Neural progenitor cell (in vitro differentiated cells): ENCODE measurements around the gene RND3. TPM values are rescaled to one million over a fixed set of nuclear protein-coding genes. Genes with fewer than 3 reads are reported as not detected.

Source experiments
- DNase-seq: peaks from one replicate; pipeline ENCODE4 v3.0.0-alpha.2; 2016; ENCODE audit warnings: low spot score
- H2AFZ ChIP-seq: fragments of 200-600 bp; sonication (generic); replicated peaks from 2 replicates; pipeline ENCODE4 v1.6.1; 2016; ENCODE audit warnings: antibody characterized with exemption
- H3F3A ChIP-seq: fragments of 200-600 bp; sonication (generic); 2 replicates; pipeline ENCODE4 v1.6.1; 2016; ENCODE audit warnings: antibody characterized with exemption, low read depth
- H3K27ac ChIP-seq: fragments of 200-600 bp; sonication (generic); 2 replicates; pipeline ENCODE4 v1.5.1; 2016; ENCODE audit warnings: mild to moderate bottlenecking
- H3K27me3 ChIP-seq: fragments of 200-600 bp; sonication (generic); 2 replicates; pipeline ENCODE4 v1.6.1; 2016; ENCODE audit warnings: mild to moderate bottlenecking, moderate library complexity
- H3K36me3 ChIP-seq: fragments of 200-600 bp; sonication (generic); 2 replicates; pipeline ENCODE4 v1.5.1; 2016
- H3K4me1 ChIP-seq: fragments of 200-600 bp; sonication (generic); 2 replicates; pipeline ENCODE4 v1.6.1; 2016; ENCODE audit warnings: mixed run types
- H3K4me2 ChIP-seq: fragments of 200-600 bp; sonication (generic); 2 replicates; pipeline ENCODE4 v1.6.1; 2016
- H3K4me3 ChIP-seq: fragments of 200-600 bp; sonication (generic); 2 replicates; pipeline ENCODE4 v1.5.1; 2016
- H3K79me2 ChIP-seq: fragments of 200-600 bp; sonication (generic); 2 replicates; pipeline ENCODE4 v1.6.1; 2016; ENCODE audit warnings: low read depth
- H3K9ac ChIP-seq: fragments of 200-600 bp; sonication (generic); 2 replicates; pipeline ENCODE4 v1.6.1; 2016
- H3K9me3 ChIP-seq: fragments of 200-600 bp; sonication (generic); 2 replicates; pipeline ENCODE4 v1.5.1; 2016; ENCODE audit warnings: low read depth
- H4K20me1 ChIP-seq: fragments of 200-600 bp; sonication (generic); 2 replicates; pipeline ENCODE4 v1.6.1; 2016; ENCODE audit warnings: low read depth
- H3K27ac Mint-ChIP-seq: 3 replicates; pipeline ENCODE4 v1.8.0; 2021; ENCODE audit warnings: mixed read lengths
- H3K27me3 Mint-ChIP-seq: 2 replicates; pipeline ENCODE4 v1.8.0; 2022; ENCODE audit warnings: low read depth, mild to moderate bottlenecking, inconsistent platforms, moderate library complexity, mixed read lengths; ENCODE audit not compliant: insufficient read depth
- H3K36me3 Mint-ChIP-seq: 3 replicates; pipeline ENCODE4 v1.8.0; 2021; ENCODE audit warnings: mixed read lengths
- H3K4me1 Mint-ChIP-seq: 3 replicates; pipeline ENCODE4 v1.8.0; 2021; ENCODE audit warnings: mixed read lengths
- H3K4me3 Mint-ChIP-seq: 3 replicates; pipeline ENCODE4 v1.8.0; 2021; ENCODE audit warnings: mild to moderate bottlenecking, moderate library complexity, mixed read lengths
- H3K9me3 Mint-ChIP-seq: 3 replicates; pipeline ENCODE4 v1.8.0; 2020; ENCODE audit warnings: mixed read lengths
- EZH2 ChIP-seq: fragments of 200-600 bp; sonication (generic); IDR thresholded peaks from 2 replicates; pipeline ENCODE4 v1.6.1; 2017; ENCODE audit warnings: antibody characterized with exemption, mild to moderate bottlenecking, moderate library complexity
- EZH2phosphoT487 ChIP-seq: fragments of 200-600 bp; sonication (generic); IDR thresholded peaks from 2 replicates; pipeline ENCODE4 v1.6.1; 2017; ENCODE audit warnings: antibody characterized with exemption
- total RNA-seq: library from RNA; depleted of rRNA; stranded (reverse); fragments of >200 nt; gene quantifications from 2 replicates; pipeline ENCODE4 v1.2.3, GENCODE V29; 2015; ENCODE audit warnings: low replicate concordance
- TF ChIP-seq, protein P1 (sequence below): fragments of 200-600 bp; sonication (generic); IDR thresholded peaks from 2 replicates; pipeline ENCODE4 v1.5.1; 2017; ENCODE audit warnings: antibody characterized with exemption, mild to moderate bottlenecking

Gene RND3
- total RNA-seq, 1 donor from 2014 or later, result 4.0 TPM

DNA sequence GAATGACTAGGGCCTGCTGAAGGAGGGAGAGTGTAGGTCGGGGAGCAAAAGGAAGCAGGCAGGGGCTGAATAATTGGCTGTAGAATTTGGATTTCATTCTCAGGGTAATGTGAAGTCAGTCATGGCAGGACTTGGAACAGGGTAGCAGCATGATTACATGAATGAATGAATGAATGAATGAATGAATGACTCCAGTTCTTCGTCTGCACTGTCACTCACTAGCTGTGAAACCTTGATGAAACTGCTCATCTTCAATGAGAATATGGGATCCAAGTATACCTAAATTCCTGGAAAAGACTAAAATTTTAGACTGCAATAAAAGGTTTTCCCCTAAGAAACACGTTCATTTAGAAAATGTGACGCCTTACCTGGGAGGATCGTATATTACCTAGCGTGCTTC, 3.0 kb upstream of the RND3 start:
- TF ChIP-seq, protein P1, sequence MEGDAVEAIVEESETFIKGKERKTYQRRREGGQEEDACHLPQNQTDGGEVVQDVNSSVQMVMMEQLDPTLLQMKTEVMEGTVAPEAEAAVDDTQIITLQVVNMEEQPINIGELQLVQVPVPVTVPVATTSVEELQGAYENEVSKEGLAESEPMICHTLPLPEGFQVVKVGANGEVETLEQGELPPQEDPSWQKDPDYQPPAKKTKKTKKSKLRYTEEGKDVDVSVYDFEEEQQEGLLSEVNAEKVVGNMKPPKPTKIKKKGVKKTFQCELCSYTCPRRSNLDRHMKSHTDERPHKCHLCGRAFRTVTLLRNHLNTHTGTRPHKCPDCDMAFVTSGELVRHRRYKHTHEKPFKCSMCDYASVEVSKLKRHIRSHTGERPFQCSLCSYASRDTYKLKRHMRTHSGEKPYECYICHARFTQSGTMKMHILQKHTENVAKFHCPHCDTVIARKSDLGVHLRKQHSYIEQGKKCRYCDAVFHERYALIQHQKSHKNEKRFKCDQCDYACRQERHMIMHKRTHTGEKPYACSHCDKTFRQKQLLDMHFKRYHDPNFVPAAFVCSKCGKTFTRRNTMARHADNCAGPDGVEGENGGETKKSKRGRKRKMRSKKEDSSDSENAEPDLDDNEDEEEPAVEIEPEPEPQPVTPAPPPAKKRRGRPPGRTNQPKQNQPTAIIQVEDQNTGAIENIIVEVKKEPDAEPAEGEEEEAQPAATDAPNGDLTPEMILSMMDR, result no peak
- TF ChIP-seq EZH2phosphoT487 (no peak), EZH2 (no peak)
- no peak overlapping the region for H3K4me3 ChIP-seq
- Mint-ChIP-seq H3K4me3 (no peak overlapping the region), H3K9me3 (no peaks in the 10 kb centered on the region), H3K4me1 (no peaks in the 10 kb centered on the region), H3K36me3 (no peaks in the 10 kb centered on the region), H3K27me3 (peaks cover 7% of the 10 kb centered on the region), H3K27ac (no peak overlapping the region)
- H3K4me2 ChIP-seq, result no peak overlapping the region
- no peaks in the 10 kb centered on the region for H4K20me1 ChIP-seq
- no peaks in the 10 kb centered on the region for H3K4me1 ChIP-seq
- peaks cover 2% of the 10 kb centered on the region for H3F3A ChIP-seq
- no peaks in the 10 kb centered on the region for H3K36me3 ChIP-seq
- H3K9me3 ChIP-seq, result no peaks in the 10 kb centered on the region
- DNase-seq, result no peak
- no peak overlapping the region for H3K27ac ChIP-seq
- no peaks in the 10 kb centered on the region for H3K79me2 ChIP-seq
- no peak overlapping the region for H2AFZ ChIP-seq
- no peak overlapping the region for H3K9ac ChIP-seq
- peaks cover 18% of the 10 kb centered on the region for H3K27me3 ChIP-seq

DNA sequence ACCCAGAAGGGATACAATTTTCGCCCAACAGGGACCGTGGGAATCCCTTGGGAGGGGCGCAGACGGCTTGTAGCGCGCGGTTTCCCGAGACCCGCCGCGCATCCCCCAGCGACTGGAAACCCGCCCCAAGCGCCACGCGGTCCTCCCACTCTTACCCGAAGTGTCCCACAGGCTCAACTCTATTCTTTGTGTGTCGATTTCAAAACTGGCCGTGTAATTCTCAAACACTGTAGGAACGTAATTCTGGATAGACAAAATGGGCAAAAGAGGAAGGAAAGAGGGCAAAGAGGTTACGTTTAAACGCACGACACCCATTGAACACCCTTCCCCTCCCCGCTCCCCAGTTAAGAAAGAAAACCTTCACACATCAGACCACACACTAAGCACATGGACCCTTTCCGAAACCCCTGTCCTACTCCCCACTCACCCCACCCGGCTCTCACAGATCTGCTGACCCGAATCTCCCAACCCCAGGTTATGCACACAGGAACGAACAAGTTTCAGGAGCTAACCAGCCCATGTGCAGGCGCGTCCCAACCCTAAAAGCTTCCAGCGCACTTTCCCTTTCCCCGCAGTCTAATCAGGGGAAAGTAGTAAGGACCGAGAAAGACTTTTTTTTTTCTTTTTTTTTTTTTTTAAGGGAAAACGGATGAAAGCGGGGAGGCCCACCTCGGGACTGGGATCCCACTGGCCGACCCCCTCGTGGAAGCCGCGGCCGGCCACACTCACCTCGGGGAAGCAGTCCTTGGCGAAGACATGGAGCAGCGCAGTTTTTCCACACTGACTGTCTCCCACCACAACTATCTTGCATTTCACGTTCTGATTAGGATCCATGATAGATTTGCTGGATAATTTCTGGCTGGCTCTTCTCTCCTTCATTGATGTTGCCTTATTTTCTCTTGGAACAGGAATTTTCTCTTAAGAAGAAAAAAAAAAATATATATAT, 655 bp downstream of the RND3 start:
- peaks cover 28% of the 10 kb centered on the region for H3K4me1 Mint-ChIP-seq
- Histone ChIP-seq H3F3A (peaks cover 13% of the 10 kb centered on the region), H3K4me2 (peak overlapping the region; percentile 80), H3K36me3 (no peaks in the 10 kb centered on the region), H2AFZ (peak overlapping the region; percentile 30), H3K79me2 (no peaks in the 10 kb centered on the region), H3K4me1 (peaks cover 8% of the 10 kb centered on the region), H3K27ac (no peak overlapping the region), H3K9me3 (no peaks in the 10 kb centered on the region), H3K4me3 (peak overlapping the region; percentile 58), H4K20me1 (no peaks in the 10 kb centered on the region), H3K27me3 (peaks cover 20% of the 10 kb centered on the region), H3K9ac (no peak overlapping the region)
- peak overlapping the region; percentile 97 for H3K27ac Mint-ChIP-seq
- H3K36me3 Mint-ChIP-seq, result peaks cover 3% of the 10 kb centered on the region
- peak overlapping the region; percentile 100 for H3K4me3 Mint-ChIP-seq
- TF ChIP-seq EZH2 (peak; percentile 16), EZH2phosphoT487 (peak; percentile 8)
- TF ChIP-seq, protein P1, result no peak
- peaks cover 5% of the 10 kb centered on the region for H3K27me3 Mint-ChIP-seq
- DNase-seq, result peak; percentile 66
- H3K9me3 Mint-ChIP-seq, result no peaks in the 10 kb centered on the region

DNA sequence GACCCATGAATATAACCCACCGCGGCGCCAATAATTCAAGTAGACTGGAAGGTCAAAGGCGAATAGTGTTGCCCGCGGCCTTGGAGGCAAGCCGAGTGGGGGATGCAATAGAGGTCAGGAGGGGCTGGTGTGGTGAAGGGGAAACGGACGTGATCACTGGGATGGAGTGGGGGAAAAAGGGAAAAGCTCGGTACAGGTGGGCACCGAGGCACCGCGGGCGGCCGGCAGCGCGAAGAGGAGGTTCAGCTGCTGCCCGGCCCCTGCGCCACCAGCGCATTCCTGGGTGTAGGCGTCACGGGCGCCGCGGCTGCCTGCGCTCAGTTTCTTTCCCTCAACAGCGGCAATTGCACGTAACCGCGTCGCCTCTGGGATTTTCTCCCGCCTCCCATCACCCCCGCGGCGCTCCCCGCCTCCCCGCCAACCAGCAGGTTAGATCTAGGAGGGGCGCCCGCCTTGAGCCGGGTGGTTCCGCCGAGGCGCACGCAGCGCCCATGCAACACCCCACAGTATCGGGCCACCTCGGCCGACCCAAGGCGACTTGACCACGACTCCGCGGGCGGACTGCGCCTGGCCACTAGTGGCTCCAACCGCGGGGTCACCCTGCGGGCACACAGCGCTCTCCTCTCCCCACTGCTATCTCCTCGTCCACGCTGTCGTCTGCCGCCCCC, 1.5 kb downstream of the RND3 start:
- Histone ChIP-seq H3K27ac (no peak overlapping the region), H3K4me2 (peak overlapping the region; percentile 80), H3K9ac (no peak overlapping the region), H2AFZ (peak overlapping the region; percentile 30), H3K9me3 (no peaks in the 10 kb centered on the region), H3K36me3 (no peaks in the 10 kb centered on the region), H3K4me1 (peaks cover 8% of the 10 kb centered on the region), H3F3A (peaks cover 13% of the 10 kb centered on the region), H3K4me3 (peak overlapping the region; percentile 58), H4K20me1 (no peaks in the 10 kb centered on the region), H3K27me3 (peaks cover 20% of the 10 kb centered on the region), H3K79me2 (no peaks in the 10 kb centered on the region)
- peaks cover 5% of the 10 kb centered on the region for H3K27me3 Mint-ChIP-seq
- DNase-seq, result peak; percentile 70
- H3K27ac Mint-ChIP-seq, result peak overlapping the region; percentile 97
- peaks cover 9% of the 10 kb centered on the region for H3K36me3 Mint-ChIP-seq
- peak overlapping the region; percentile 100 for H3K4me3 Mint-ChIP-seq
- TF ChIP-seq EZH2 (peak; percentile 17), EZH2phosphoT487 (peak; percentile 41)
- TF ChIP-seq, protein P1, result no peak
- H3K9me3 Mint-ChIP-seq, result no peaks in the 10 kb centered on the region
- peaks cover 30% of the 10 kb centered on the region for H3K4me1 Mint-ChIP-seq
